Measurements from ENCODE around the gene PSIP1. TPM values are rescaled to one million over a fixed set of nuclear protein-coding genes. Genes with fewer than 3 reads are reported as not detected.

PSIP1 gene
- total RNA-seq (2022; extraction: Qiagen RNA extraction), result 50.0 to 63.8 TPM (median 52.7 TPM) in 5 replicates

DNA sequence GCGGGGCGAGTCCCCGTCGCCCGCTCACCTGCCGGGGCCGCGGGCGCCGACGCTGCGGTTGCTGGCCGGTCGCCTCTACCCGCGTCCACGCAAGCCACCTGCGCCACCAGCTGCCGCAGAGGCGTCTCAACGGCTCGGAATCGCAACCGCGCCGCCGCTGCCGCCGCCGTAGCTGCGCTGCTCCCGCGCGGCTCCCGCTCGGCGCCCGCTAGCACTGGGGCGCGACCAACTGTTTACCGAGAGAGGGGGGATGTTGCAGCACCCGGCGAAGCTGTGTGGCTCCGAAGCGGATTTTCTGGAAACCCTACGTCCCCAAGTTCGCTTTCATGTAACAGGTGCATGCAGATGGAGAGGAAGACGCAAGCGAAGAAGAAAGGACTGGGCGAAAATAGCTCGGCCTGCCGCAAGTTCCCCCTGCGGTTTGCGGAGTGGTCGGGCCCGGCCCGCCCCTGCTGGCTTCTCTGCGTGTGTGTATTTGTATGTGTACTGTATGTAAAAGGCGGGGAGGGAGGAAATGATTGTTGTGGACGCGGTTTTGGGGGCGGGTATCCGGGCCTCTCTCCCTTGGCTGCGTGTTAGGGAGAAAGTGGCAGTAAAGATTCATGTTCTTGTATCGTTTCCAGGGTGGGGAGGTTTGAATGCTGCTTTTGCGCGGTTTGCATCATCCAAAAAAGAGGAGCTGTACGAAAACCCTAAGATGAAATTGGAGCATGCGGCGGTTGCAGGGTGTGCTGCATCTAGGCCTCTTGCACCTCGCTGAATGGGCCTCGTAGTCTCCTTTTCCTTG, at the start of gene PSIP1:
PSIP1 (minus strand) TSS at position 182 of the 787 bp plus-strand sequence. CDS start 782 bp downstream, outside the sequence.

DNA sequence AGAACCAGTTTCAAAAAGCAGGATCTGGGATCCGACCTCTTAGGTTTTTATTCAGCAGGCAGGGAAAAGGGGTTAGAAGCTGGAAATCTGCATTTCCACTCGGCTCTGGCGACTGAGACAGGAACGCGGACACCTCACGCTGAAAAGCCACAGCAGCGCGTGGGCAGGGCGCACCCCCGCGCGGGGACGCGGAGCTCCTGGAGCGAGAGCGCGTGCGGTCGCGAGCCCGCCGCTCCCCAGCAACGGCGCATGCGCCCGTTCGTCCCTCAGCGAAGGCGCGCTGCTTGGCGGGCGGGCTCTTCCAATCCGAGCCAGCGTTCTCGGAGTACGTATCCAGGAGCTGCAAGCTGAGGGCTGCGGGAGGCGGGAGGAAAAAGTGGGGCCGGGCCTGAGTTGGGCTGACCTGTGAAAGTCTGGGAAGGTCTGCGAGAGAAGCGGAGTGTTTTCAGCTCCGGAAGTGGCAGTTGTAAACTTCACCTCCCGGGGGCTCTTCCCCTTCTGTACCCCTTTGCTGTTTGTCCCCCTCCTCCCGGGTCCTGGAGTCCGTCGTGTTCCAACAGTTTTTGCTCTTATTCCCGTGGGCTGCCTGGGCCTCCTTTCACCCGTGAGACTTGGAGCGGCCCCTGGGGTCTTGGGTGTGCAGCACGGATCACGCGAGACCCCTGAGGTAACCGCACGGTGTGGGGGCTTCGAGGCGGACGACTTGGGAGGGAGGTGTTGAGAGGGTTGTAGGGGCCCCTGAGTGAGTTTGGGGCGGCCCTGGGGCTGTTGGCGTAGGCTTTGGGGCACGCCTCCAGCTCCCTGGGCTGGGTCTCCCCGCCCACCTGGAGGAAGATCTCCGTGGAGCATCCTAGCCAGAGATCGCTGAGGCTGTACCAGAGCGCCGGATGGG, 42.1 kb upstream of the PSIP1 start, which contains the start of gene CCDC171:
CCDC171 (plus strand) TSS at position 408 of the 892 bp plus-strand sequence. CDS start 11,046 bp downstream, outside the sequence.

DNA sequence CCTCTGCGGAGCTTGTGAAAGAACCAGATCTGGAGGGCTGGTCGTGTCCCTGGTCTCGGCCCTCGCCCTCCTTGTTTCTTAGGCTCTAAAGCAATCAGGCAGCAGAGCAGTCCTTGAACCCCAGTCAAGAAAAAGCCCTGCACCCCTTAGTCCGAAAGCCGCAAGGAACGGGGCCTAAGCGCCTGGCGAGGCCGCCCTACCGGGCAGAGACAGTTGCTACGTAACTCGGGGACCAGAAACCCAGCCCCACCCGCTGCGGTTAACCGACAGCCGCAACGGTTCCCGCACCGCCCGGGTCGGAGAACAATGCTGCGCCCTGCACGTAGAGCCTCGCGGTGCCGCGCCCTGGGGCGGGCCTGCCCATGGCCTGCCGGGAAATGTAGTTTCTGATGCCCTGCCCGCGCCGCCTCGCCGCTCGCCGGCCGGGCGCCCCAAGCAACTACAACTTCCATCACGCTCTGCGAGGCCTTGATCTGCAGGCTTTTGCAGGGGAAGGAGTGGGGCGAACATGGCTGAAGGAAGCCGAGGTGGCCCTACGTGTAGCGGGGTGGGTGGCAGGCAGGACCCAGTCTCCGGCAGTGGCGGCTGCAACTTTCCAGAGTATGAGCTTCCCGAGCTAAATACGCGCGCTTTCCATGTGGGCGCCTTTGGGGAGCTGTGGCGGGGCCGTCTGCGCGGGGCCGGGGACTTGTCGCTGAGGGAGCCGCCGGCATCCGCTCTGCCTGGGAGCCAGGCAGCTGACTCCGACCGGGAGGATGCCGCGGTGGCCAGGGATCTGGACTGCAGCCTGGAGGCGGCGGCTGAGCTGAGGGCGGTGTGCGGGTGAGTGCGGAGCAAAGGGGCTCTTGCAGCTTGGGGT, 88.2 kb downstream of the PSIP1 start, which contains the start of gene SNAPC3:
SNAPC3 (plus strand) TSS at position 505 of the 859 bp plus-strand sequence; CDS start at position 509, 4 bp downstream.

Other genes with a start within 250 kb of the PSIP1 start
- gene TTC39B, start 203.8 kb downstream of the PSIP1 start, total RNA-seq (2022; extraction: Qiagen RNA extraction), result 1.2 to 1.9 TPM (median 1.7 TPM) in 5 replicates
- 14.6 to 18.9 TPM (median 18.6 TPM) in 5 replicates for gene SNAPC3, start 88.1 kb downstream of the PSIP1 start, total RNA-seq (2022; extraction: Qiagen RNA extraction)
- 0.31 to 0.40 TPM (median 0.33 TPM) in 5 replicates for gene CCDC171, start 42.1 kb upstream of the PSIP1 start, total RNA-seq (2022; extraction: Qiagen RNA extraction)